Activated naive CD4-positive, alpha-beta T cell treated with anti-CD3 and anti-CD28 coated beads, Interleukin-2, amount 50 U/mL, for 72 hours (primary cell): ENCODE measurements around the gene PCDHGA8. TPM values are rescaled to one million over a fixed set of nuclear protein-coding genes. Genes with fewer than 3 reads are reported as not detected.
A peak's percentile ranks its signal among the peaks of the same experiment; 100 is the strongest.
"Not testable (repeated sequence)": the region's sequence is repeated elsewhere in the genome, so short reads cannot be mapped to it uniquely, and the experiment has no call there.

Experiments used
- ATAC-seq, 2 donors: fragments of 150-1000 bp; cut with Tn5 transposase; 2 replicates each; pipeline ENCODE4 v1.10.0; 2021; ENCODE audit warnings: mild to moderate bottlenecking in 2 of 2, moderate library complexity in 2 of 2
- DNase-seq, 2 donors: peaks; one replicate each; pipeline ENCODE4 v3.0.0; 2021 to 2022; ENCODE audit warnings: low spot score in 2 of 2
- H3K27ac Mint-ChIP-seq, 2 donors: one replicate each; pipeline ENCODE4 v1.8.0; 2022; ENCODE audit warnings: mild to moderate bottlenecking in 2 of 2, mixed read lengths in 2 of 2
- H3K36me3 Mint-ChIP-seq, 2 donors: one replicate each; pipeline ENCODE4 v1.8.0; 2022; ENCODE audit warnings: mixed read lengths in 2 of 2
- H3K9me3 Mint-ChIP-seq, 2 donors: one replicate each; pipeline ENCODE4 v1.8.0; 2022; ENCODE audit warnings: mixed read lengths in 2 of 2
- total RNA-seq, 2 donors: library from RNA; stranded (reverse); gene quantifications; one replicate each; pipeline ENCODE4 v1.2.3, GENCODE V29; 2022

The PCDHGA8 gene
- total RNA-seq, 2 donors from 2014 or later, result not detected

GRCh38 chr5:141363952-141364660, 28.3 kb upstream of the PCDHGA8 start, which contains the start of gene PCDHGA5:
PCDHGA5 (plus strand) TSS chr5:141364162; CDS start chr5:141364331, 169 bp downstream.
- ATAC-seq (no peak), DNase-seq (no peak)
- Mint-ChIP-seq H3K27ac (peak within 1 kb of the TSS in 1 of 2 donors; percentile 55), H3K36me3 (peaks cover 52 to 63% of the 10 kb centered on the region in 2 donors), H3K9me3 (peaks cover 41 to 51% of the 10 kb centered on the region in 2 donors)

GRCh38 chr5:141366016-141366896, 26.2 kb upstream of the PCDHGA8 start:
- Mint-ChIP-seq H3K9me3 (peaks cover 33 to 51% of the 10 kb centered on the region in 2 donors), H3K27ac (no peak overlapping the region), H3K36me3 (peaks cover 48 to 52% of the 10 kb centered on the region in 2 donors)
- ATAC-seq, result no peak
- DNase-seq, result no peak

- DNase-seq, result no peak
- Mint-ChIP-seq H3K27ac (peak within 1 kb of the TSS in 1 of 2 donors; percentile 36), H3K9me3 (peaks cover 25 to 40% of the 10 kb centered on the region in 2 donors), H3K36me3 (peaks cover 49 to 55% of the 10 kb centered on the region in 2 donors)
- peak; percentile 37 to 69 for ATAC-seq
These were observed 22.2 kb upstream of the PCDHGA8 start, which contains the start of gene PCDHGB3 for GRCh38 chr5:141369994-141370848. PCDHGB3 (plus strand) TSS chr5:141370242; CDS start chr5:141370395, 153 bp downstream.

GRCh38 chr5:141371572-141372475, 20.6 kb upstream of the PCDHGA8 start:
- no peak overlapping the region for H3K27ac Mint-ChIP-seq
- ATAC-seq (no peak), DNase-seq (no peak)
- H3K9me3 Mint-ChIP-seq, result peaks cover 18 to 33% of the 10 kb centered on the region in 2 donors
- peaks cover 52 to 53% of the 10 kb centered on the region in 2 donors for H3K36me3 Mint-ChIP-seq

- Mint-ChIP-seq H3K9me3 (peaks cover 18 to 33% of the 10 kb centered on the region in 2 donors), H3K36me3 (peaks cover 52 to 53% of the 10 kb centered on the region in 2 donors), H3K27ac (no peak within 1 kb of the TSS)
- DNase-seq (no peak), ATAC-seq (no peak)
These were observed 18.6 kb upstream of the PCDHGA8 start, which contains the start of gene PCDHGA6 for GRCh38 chr5:141373673-141374317. PCDHGA6 (plus strand) TSS chr5:141373891; CDS start chr5:141374084, 193 bp downstream.

- H3K36me3 Mint-ChIP-seq, result peaks cover 52 to 53% of the 10 kb centered on the region in 2 donors
- DNase-seq (no peak), ATAC-seq (no peak)
- peaks cover 18 to 33% of the 10 kb centered on the region in 2 donors for H3K9me3 Mint-ChIP-seq
- no peak overlapping the region for H3K27ac Mint-ChIP-seq
These were observed 17.8 kb upstream of the PCDHGA8 start for GRCh38 chr5:141374627-141375026.

- not testable (repeated sequence) for ATAC-seq, H3K27ac Mint-ChIP-seq, DNase-seq
- peaks cover 46 to 51% of the 10 kb centered on the region in 2 donors for H3K36me3 Mint-ChIP-seq
- H3K9me3 Mint-ChIP-seq, result peaks cover 18 to 32% of the 10 kb centered on the region in 2 donors
These were observed 16.8 kb upstream of the PCDHGA8 start for GRCh38 chr5:141375444-141376155.

GRCh38 chr5:141382469-141383294, 9.8 kb upstream of the PCDHGA8 start, which contains the start of gene PCDHGA7:
PCDHGA7 (plus strand) TSS chr5:141382742; CDS start chr5:141382900, 158 bp downstream.
- Mint-ChIP-seq H3K36me3 (peaks cover 30 to 31% of the 10 kb centered on the region in 2 donors), H3K9me3 (peaks cover 4% of the 10 kb centered on the region in 2 donors), H3K27ac (peak within 1 kb of the TSS in 1 of 2 donors; percentile 44)
- no peak for DNase-seq
- ATAC-seq, result no peak

GRCh38 chr5:141383345-141383744, 9.1 kb upstream of the PCDHGA8 start:
- Mint-ChIP-seq H3K27ac (no peak overlapping the region), H3K9me3 (peaks cover 4 to 6% of the 10 kb centered on the region in 2 donors), H3K36me3 (peaks cover 33% of the 10 kb centered on the region in 2 donors)
- ATAC-seq, result no peak
- DNase-seq, result no peak

- no peak for DNase-seq
- ATAC-seq, result no peak
- Mint-ChIP-seq H3K36me3 (peaks cover 44 to 46% of the 10 kb centered on the region in 2 donors), H3K9me3 (peaks cover 12 to 14% of the 10 kb centered on the region in 2 donors), H3K27ac (no peak overlapping the region)
These were observed 7.8 kb upstream of the PCDHGA8 start for GRCh38 chr5:141384471-141385267.

- peaks cover 51 to 53% of the 10 kb centered on the region in 2 donors for H3K36me3 Mint-ChIP-seq
- H3K27ac Mint-ChIP-seq, DNase-seq: not testable (repeated sequence)
- peak; percentile 68 to 75 for ATAC-seq
- peaks cover 19 to 25% of the 10 kb centered on the region in 2 donors for H3K9me3 Mint-ChIP-seq
These were observed 4.7 kb upstream of the PCDHGA8 start, which contains the start of gene PCDHGB4 for GRCh38 chr5:141387557-141388311. PCDHGB4 (plus strand) TSS chr5:141387698; CDS start chr5:141387885, 187 bp downstream.

- H3K9me3 Mint-ChIP-seq, result peaks cover 15 to 23% of the 10 kb centered on the region in 2 donors
- no peak for ATAC-seq
- H3K36me3 Mint-ChIP-seq, result peaks cover 49 to 53% of the 10 kb centered on the region in 2 donors
- no peak for DNase-seq
- H3K27ac Mint-ChIP-seq, result no peak overlapping the region
These were observed 3.8 kb upstream of the PCDHGA8 start for GRCh38 chr5:141388661-141389060.
